Measurements from ENCODE around the gene CLSTN2. TPM values are rescaled to one million over a fixed set of nuclear protein-coding genes. Genes with fewer than 3 reads are reported as not detected.

The CLSTN2 gene
- total RNA-seq, 1 experiment from 2014 or later, result 0.02 TPM

DNA sequence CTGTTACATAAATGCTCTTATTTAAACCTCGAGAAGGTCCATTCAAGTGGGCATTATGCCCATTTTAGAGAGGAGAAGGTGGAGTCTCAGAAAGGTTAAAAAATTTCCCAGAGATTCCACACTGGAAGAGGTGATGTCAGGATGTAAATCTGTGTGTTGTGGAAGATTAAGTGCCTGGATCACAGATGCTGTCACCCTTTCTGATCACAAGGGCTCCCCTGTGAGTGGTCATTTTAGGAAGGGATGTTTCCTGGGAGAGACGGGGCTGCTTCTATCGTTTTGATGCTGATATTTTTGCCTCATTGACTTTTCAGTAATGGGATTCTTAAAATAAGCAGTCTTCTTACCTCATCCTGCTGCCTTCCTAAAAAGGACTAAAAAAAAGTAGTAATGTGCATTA lies 132.5 kb downstream of the CLSTN2 start:
- no peaks in the 10 kb centered on the region for H3K9me2 ChIP-seq (ENCODE audit: insufficient read depth)
- H3K4me1 ChIP-seq (ENCODE audit: control insufficient read depth in 1 of 2, insufficient read depth in 2 of 2, low read length in 2 of 2), result no peaks in the 10 kb centered on the region
- ChIA-PET RAD21 (ENCODE audit: low non-redundant PET in 1 of 2, low total read pairs in 2 of 2, uncharacterized antibody in 2 of 2, unreplicated experiment in 2 of 2) (no interaction called here), POLR2A (no interaction called here), CTCF (no interaction called here)
- BruUV-seq (replicated peaks), result no TSS peak
- no peak overlapping the region for H2AFZ ChIP-seq (ENCODE audit: low read depth, low read length, poor library complexity, severe bottlenecking)
- no peak overlapping the region for H3K4me3 ChIP-seq (replicated peaks in 1 of 2; ENCODE audit: low read depth in 1 of 2, low read length in 2 of 2)
- intact Hi-C loops (cut with micrococcal nuclease), result no loop called here
- no peak overlapping the region for H3K9ac ChIP-seq (ENCODE audit: low read length)
- H4K20me1 ChIP-seq (ENCODE audit: insufficient read depth), result no peaks in the 10 kb centered on the region
- TF ChIP-seq, protein P1, sequence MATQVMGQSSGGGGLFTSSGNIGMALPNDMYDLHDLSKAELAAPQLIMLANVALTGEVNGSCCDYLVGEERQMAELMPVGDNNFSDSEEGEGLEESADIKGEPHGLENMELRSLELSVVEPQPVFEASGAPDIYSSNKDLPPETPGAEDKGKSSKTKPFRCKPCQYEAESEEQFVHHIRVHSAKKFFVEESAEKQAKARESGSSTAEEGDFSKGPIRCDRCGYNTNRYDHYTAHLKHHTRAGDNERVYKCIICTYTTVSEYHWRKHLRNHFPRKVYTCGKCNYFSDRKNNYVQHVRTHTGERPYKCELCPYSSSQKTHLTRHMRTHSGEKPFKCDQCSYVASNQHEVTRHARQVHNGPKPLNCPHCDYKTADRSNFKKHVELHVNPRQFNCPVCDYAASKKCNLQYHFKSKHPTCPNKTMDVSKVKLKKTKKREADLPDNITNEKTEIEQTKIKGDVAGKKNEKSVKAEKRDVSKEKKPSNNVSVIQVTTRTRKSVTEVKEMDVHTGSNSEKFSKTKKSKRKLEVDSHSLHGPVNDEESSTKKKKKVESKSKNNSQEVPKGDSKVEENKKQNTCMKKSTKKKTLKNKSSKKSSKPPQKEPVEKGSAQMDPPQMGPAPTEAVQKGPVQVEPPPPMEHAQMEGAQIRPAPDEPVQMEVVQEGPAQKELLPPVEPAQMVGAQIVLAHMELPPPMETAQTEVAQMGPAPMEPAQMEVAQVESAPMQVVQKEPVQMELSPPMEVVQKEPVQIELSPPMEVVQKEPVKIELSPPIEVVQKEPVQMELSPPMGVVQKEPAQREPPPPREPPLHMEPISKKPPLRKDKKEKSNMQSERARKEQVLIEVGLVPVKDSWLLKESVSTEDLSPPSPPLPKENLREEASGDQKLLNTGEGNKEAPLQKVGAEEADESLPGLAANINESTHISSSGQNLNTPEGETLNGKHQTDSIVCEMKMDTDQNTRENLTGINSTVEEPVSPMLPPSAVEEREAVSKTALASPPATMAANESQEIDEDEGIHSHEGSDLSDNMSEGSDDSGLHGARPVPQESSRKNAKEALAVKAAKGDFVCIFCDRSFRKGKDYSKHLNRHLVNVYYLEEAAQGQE (IDR thresholded peaks at IDR 0.05; ENCODE audit: low read depth), result no peak
- TF ChIP-seq YY1 (IDR thresholded peaks at IDR 0.05; ENCODE audit: extremely low read depth, insufficient replicate concordance, low read depth, low read length) (no peak), FOSL1 (IDR thresholded peaks at IDR 0.05; ENCODE audit: low read depth) (no peak), ZNF274 (IDR thresholded peaks at IDR 0.05; ENCODE audit: low read depth, low read length) (no peak), TCF7L2 (IDR thresholded peaks at IDR 0.05; ENCODE audit: borderline replicate concordance, extremely low read depth, insufficient read depth, insufficient read length) (no peak)
- TF ChIP-seq, protein P2, sequence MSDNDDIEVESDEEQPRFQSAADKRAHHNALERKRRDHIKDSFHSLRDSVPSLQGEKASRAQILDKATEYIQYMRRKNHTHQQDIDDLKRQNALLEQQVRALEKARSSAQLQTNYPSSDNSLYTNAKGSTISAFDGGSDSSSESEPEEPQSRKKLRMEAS (IDR thresholded peaks at IDR 0.05), result no peak
- H3K79me2 ChIP-seq (ENCODE audit: insufficient read depth, low read length), result no peaks in the 10 kb centered on the region
- ATAC-seq, result no peak
- no peak overlapping the region for H3K27ac ChIP-seq (ENCODE audit: low read depth, low read length)
- H3K27me3 ChIP-seq (ENCODE audit: insufficient read depth, low read length), result peaks cover 43% of the 10 kb centered on the region
- no peak for DNase-seq (ENCODE audit: low read depth, low spot score)
- H3K9me3 ChIP-seq (ENCODE audit: control insufficient read depth in 1 of 2, insufficient read depth in 1 of 2, low read depth in 1 of 2, low read length in 2 of 2), result no peaks in the 10 kb centered on the region
- no peak overlapping the region for H3K4me2 ChIP-seq (ENCODE audit: low read length)
- H3K36me3 ChIP-seq (ENCODE audit: control insufficient read depth in 1 of 2, insufficient read depth in 2 of 2, low read length in 2 of 2), result no peaks in the 10 kb centered on the region

Measured in HCT116 (cell line).